Lung (tissue), 12 donors: ENCODE measurements around the gene HNRNPL. TPM values are rescaled to one million over a fixed set of nuclear protein-coding genes. Genes with fewer than 3 reads are reported as not detected.

ENCODE experiments used
- ATAC-seq: fragments of 200-7000 bp; cut with Tn5 transposase; one replicate; pipeline ENCODE4 v1.9.1; 2020; ENCODE audit warnings: moderate number of reproducible peaks; ENCODE audit not compliant: insufficient read depth, low FRiP score
- DNase-seq, 3 donors: peaks; one replicate each; pipeline ENCODE4 v3.0.0-alpha.2; 2013 to 2017
- H3K27ac ChIP-seq, 2 donors: one replicate each; pipeline ENCODE4 v1.5.1; 2013; ENCODE audit warnings: mild to moderate bottlenecking in 2 of 2, moderate library complexity in 2 of 2, control low read depth in 1 of 2, inconsistent platforms in 1 of 2, low read depth in 1 of 2, low read length in 1 of 2
- H3K27me3 ChIP-seq, 3 donors: one replicate each; pipeline ENCODE4 v1.5.1; 2013; ENCODE audit warnings: low read length in 2 of 3; ENCODE audit not compliant: control insufficient read depth in 3 of 3, insufficient read depth in 3 of 3
- H3K36me3 ChIP-seq, 4 donors: one replicate each; pipeline ENCODE4 v1.5.1; 2013; ENCODE audit warnings: low read length in 4 of 4, mild to moderate bottlenecking in 1 of 4, moderate library complexity in 1 of 4; ENCODE audit not compliant: control insufficient read depth in 4 of 4, insufficient read depth in 4 of 4
- H3K4me1 ChIP-seq, 5 donors: one replicate each; pipeline ENCODE4 v1.5.1; 2013; ENCODE audit warnings: low read length in 5 of 5, mild to moderate bottlenecking in 2 of 5, moderate library complexity in 1 of 5; ENCODE audit not compliant: control insufficient read depth in 5 of 5, insufficient read depth in 5 of 5
- H3K4me3 ChIP-seq: one replicate; pipeline ENCODE4 v1.5.1; 2013; ENCODE audit warnings: mild to moderate bottlenecking, control low read depth, moderate library complexity
- H3K9ac ChIP-seq, 2 donors: one replicate each; pipeline ENCODE4 v1.5.1; 2013; ENCODE audit warnings: low read length in 2 of 2, control low read depth in 1 of 2; ENCODE audit not compliant: insufficient read depth in 1 of 2
- H3K9me3 ChIP-seq, 4 donors: one replicate each; pipeline ENCODE4 v1.5.1; 2013; ENCODE audit warnings: low read length in 3 of 4, mild to moderate bottlenecking in 1 of 4, moderate library complexity in 1 of 4; ENCODE audit not compliant: control insufficient read depth in 4 of 4, insufficient read depth in 3 of 4
- WGBS, 2 donors: extraction: QIAGEN DNeasy Blood & Tissue Kit; methylation state at CpG; one replicate each; pipeline ENCODE4 v1.1.7; 2013; 5-methylcytosine and 5-hydroxymethylcytosine counted together
- polyA plus RNA-seq, 2 donors: library from polyadenylated mRNA; stranded (reverse); fragments of 200-250 nt; gene quantifications; one replicate each; pipeline ENCODE4 v1.2.1, GENCODE V29; 2013
- total RNA-seq, 2 donors: library from RNA; depleted of rRNA in 1 of 2; stranded (reverse); fragments of >200 nt in 1 of 2; gene quantifications; one replicate each; pipeline ENCODE4 v1.2.1, GENCODE V29; 2014 to 2021
- TF ChIP-seq, protein P1 (sequence below): IDR thresholded peaks from 2 replicates; pipeline ENCODE4 v1.5.1; 2012; ENCODE audit warnings: mild to moderate bottlenecking; ENCODE audit errors: control extremely low read depth, extremely low read depth
- donor health status: control.
- donor health status: control.
- donor health status: Bipolar disorder and iron deficiency.
- donor health status: healthy.
- donor health status: DM: yes; HTN: yes; CAD: no.

HNRNPL gene
- total and polyA plus RNA-seq, 4 donors: 169 to 298 (median 209) TPM

DNA sequence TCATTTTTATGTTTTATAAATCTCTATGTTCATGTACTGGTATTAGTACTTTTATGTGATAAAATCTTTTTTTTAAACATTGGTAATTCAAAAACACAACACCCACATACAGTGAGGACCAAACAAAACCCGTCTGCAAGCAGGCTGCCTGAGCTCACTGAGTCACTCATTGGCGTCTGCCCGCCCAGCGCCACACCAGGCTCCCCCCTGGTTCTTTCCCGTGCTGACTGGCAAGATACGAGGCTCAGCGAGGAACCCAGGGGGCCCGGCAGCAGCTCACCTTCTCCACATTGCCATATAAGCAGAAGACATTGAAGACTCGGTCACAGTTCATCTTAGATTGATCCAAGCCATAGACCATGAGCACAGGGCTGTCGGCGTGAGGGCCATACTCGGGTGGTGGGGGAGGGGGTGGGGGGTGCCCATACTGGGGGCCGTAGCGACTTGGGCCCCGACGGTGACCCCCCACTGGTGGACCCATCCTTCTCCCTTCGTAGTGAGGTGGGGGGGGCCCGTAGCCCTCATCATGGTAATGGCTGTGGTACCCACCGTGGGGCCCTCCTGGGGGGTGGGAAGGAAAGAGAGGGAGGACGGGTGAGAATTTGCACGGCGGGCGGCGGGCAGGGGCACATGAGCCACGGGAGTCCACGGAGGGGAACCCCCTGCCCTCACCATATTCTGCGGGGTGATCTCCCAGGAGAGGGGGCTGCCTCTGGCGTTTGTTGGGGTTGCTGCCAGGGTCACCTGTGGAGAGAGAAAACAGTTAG, 9.8 kb downstream of the HNRNPL start:
- ATAC-seq (no peak), DNase-seq (no peak)
- Histone ChIP-seq H3K27ac (no peak overlapping the region), H3K4me1 (peaks cover 0 to 43% (median 25%) of the 10 kb centered on the region in 5 donors), H3K27me3 (no peaks in the 10 kb centered on the region), H3K9me3 (no peaks in the 10 kb centered on the region), H3K9ac (no peak overlapping the region), H3K4me3 (no peak overlapping the region), H3K36me3 (peaks cover 72 to 86% (median 78%) of the 10 kb centered on the region in 4 donors)
- 87 to 91% methylated on average over 28 of the region's 28 CpGs for WGBS, 2 donors
- TF ChIP-seq, protein P1, sequence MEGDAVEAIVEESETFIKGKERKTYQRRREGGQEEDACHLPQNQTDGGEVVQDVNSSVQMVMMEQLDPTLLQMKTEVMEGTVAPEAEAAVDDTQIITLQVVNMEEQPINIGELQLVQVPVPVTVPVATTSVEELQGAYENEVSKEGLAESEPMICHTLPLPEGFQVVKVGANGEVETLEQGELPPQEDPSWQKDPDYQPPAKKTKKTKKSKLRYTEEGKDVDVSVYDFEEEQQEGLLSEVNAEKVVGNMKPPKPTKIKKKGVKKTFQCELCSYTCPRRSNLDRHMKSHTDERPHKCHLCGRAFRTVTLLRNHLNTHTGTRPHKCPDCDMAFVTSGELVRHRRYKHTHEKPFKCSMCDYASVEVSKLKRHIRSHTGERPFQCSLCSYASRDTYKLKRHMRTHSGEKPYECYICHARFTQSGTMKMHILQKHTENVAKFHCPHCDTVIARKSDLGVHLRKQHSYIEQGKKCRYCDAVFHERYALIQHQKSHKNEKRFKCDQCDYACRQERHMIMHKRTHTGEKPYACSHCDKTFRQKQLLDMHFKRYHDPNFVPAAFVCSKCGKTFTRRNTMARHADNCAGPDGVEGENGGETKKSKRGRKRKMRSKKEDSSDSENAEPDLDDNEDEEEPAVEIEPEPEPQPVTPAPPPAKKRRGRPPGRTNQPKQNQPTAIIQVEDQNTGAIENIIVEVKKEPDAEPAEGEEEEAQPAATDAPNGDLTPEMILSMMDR: no peak

DNA sequence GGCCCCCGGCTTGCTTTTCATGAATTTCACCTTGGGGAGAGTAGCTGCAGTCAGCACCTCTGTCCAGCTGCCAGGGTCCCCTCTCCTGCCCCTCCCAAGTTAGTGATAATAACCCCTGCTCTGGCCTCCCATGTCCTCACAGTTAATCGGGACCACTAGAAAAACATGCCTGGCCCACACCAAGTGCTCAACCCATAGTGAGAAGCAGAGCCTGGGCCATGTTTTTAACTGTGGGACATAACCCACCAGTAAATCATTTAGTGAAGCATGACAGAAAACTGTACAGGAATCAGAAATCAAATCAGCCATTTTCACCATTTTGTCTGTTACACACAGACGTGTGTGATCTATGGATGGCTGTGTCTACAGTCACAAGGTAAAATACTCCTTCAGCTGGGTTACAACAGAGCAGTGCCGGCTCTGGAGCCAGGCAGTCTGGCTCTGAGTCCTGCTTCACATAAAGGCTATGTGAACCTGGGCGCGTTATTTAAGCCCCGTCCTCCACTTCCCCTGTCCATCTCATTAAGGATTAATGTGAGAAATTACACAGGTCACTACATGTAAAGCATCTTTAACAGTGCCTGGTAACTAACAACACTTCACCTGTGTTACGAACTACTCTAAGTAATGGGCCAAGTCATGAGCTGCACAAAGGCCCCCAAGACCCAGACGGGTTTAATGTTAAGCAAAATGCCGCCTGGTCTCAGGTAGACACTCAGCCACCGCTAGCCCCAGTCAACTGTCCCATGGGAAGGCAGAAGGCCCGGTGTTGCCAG, 10.6 kb downstream of the HNRNPL start:
- no peak overlapping the region for H3K4me3 ChIP-seq
- ATAC-seq: no peak
- TF ChIP-seq, protein P1: no peak
- 89 to 91% methylated on average over 12 of the region's 12 CpGs for WGBS, 2 donors
- H3K9ac ChIP-seq: no peak overlapping the region
- peaks cover 64 to 81% (median 73%) of the 10 kb centered on the region in 4 donors for H3K36me3 ChIP-seq
- no peak for DNase-seq
- no peaks in the 10 kb centered on the region for H3K9me3 ChIP-seq
- H3K4me1 ChIP-seq: peaks cover 0 to 48% (median 25%) of the 10 kb centered on the region in 5 donors
- H3K27me3 ChIP-seq: no peaks in the 10 kb centered on the region
- H3K27ac ChIP-seq: peak overlapping the region in 1 of 2 donors; percentile 6

- H3K36me3 ChIP-seq: peaks cover 62 to 73% (median 65%) of the 10 kb centered on the region in 4 donors
- DNase-seq: no peak
- ATAC-seq: no peak
- TF ChIP-seq, protein P1: no peak
- H3K27ac ChIP-seq: peak overlapping the region in 1 of 2 donors; percentile 41
- H3K4me1 ChIP-seq: peaks cover 0 to 48% (median 25%) of the 10 kb centered on the region in 5 donors
- H3K9ac ChIP-seq: peak overlapping the region in 1 of 2 donors; percentile 32
- no peaks in the 10 kb centered on the region for H3K9me3 ChIP-seq
- no peak overlapping the region for H3K4me3 ChIP-seq
- H3K27me3 ChIP-seq: no peaks in the 10 kb centered on the region
- WGBS, 2 donors: 80 to 86% methylated on average over 18 to 19 of the region's 19 CpGs
Observed at GRCh38 chr19:38838208-38838985, 11.4 kb downstream of the HNRNPL start.
